Measurements from ENCODE around the gene PPP1R14D. TPM values are rescaled to one million over a fixed set of nuclear protein-coding genes. Genes with fewer than 3 reads are reported as not detected.

PPP1R14D gene
- total RNA-seq, 1 experiment from 2014 or later = 0.64 TPM

GRCh38 chr15:40857601-40858341 is 29.3 kb upstream of the PPP1R14D start:
- Histone ChIP-seq H3K27me3 (ENCODE audit: control insufficient read depth, insufficient read depth, low read length) (no peaks in the 10 kb centered on the region), H3K27ac (ENCODE audit: low read length) (peak overlapping the region; percentile 40; the same call in 1 of the 2 replicates), H3K4me1 (ENCODE audit: control insufficient read depth, insufficient read depth, low read length) (peaks cover 9% of the 10 kb centered on the region; the same call in 1 of the 2 replicates), H3K9me3 (ENCODE audit: control insufficient read depth, insufficient read depth, low read depth, low read length) (no peaks in the 10 kb centered on the region), H3K4me3 (ENCODE audit: low read depth in 2 of 2, low read length in 2 of 2) (no peak overlapping the region), H3K36me3 (ENCODE audit: control insufficient read depth, insufficient read depth, low read length) (no peaks in the 10 kb centered on the region)
- intact Hi-C loops (cut with micrococcal nuclease; ENCODE audit: unreplicated experiment) (loop anchor here (2.0 kb wide), 1 partner anchor 35 kb away; no protein-coding TSS in a partner anchor), in situ Hi-C loops (cut with HindIII; ENCODE audit: low pct_unique_long_range_greater_than_20kb, low sequenced_read_pairs) (no loop called here)
- BruUV-seq (replicated peaks) = no TSS peak
- CTCF ChIA-PET = interaction anchor here (0.6 to 3.9 kb wide), 16 partner anchors 9 to 513 kb away, joined by 3 to 74 read pairs (median 4); partner anchors contain the start of genes RAD51, RHOV and VPS18
- POLR2A ChIA-PET = interaction anchor here (0.9 kb wide), 1 partner anchor 36 kb away, joined by 5 read pairs; the partner anchor contains the start of gene VPS18
- TF ChIP-seq POLR2AphosphoS5 (IDR thresholded peaks at IDR 0.05; ENCODE audit: low read depth, low read length) (no peak), CTCF (IDR thresholded peaks at IDR 0.05) (peak; percentile 98), REST (IDR thresholded peaks at IDR 0.05; ENCODE audit: insufficient read depth in 1 of 2, low read depth in 2 of 2, low read length in 1 of 2) (0 out of 4 replicates have a peak, but pooled peaks of 1 of the 2 experiments have one; percentile 29), SIN3A (IDR thresholded peaks at IDR 0.05; ENCODE audit: borderline replicate concordance, insufficient read depth, low read depth, low read length) (no peak), TCF7L2 (IDR thresholded peaks at IDR 0.05; ENCODE audit: low read depth, low read length) (no peak)
- peak; percentile 90 for ATAC-seq
- peak; percentile 69 for DNase-seq (ENCODE audit: low read depth, low spot score)

DNA sequence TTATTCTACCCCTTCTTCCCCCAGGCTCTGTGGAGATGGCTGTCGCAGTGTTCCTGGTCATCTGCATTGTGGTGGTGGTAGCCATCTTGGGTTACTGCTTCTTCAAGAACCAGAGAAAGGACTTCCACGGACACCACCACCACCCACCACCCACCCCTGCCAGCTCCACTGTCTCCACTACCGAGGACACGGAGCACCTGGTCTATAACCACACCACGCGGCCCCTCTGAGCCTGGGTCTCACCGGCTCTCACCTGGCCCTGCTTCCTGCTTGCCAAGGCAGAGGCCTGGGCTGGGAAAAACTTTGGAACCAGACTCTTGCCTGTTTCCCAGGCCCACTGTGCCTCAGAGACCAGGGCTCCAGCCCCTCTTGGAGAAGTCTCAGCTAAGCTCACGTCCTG is 28.2 kb upstream of the PPP1R14D start:
- no TSS peak for BruUV-seq (replicated peaks)
- H3K36me3 ChIP-seq (ENCODE audit: control insufficient read depth, insufficient read depth, low read length) = no peaks in the 10 kb centered on the region
- no peak overlapping the region for H3K4me3 ChIP-seq (ENCODE audit: low read depth in 2 of 2, low read length in 2 of 2)
- no peaks in the 10 kb centered on the region for H3K27me3 ChIP-seq (ENCODE audit: control insufficient read depth, insufficient read depth, low read length)
- no peak overlapping the region for H3K27ac ChIP-seq (ENCODE audit: low read length)
- TF ChIP-seq TCF7L2 (IDR thresholded peaks at IDR 0.05; ENCODE audit: low read depth, low read length) = no peak
- no peak for TF ChIP-seq POLR2AphosphoS5 (IDR thresholded peaks at IDR 0.05; ENCODE audit: low read depth, low read length)
- no peak for TF ChIP-seq CTCF (IDR thresholded peaks at IDR 0.05)
- TF ChIP-seq SIN3A (IDR thresholded peaks at IDR 0.05; ENCODE audit: borderline replicate concordance, insufficient read depth, low read depth, low read length) = no peak
- no peak for TF ChIP-seq REST (IDR thresholded peaks at IDR 0.05; ENCODE audit: insufficient read depth in 1 of 2, low read depth in 2 of 2, low read length in 1 of 2)
- DNase-seq (ENCODE audit: low read depth, low spot score) (no peak), ATAC-seq (no peak)
- peaks cover 9% of the 10 kb centered on the region; the same call in 1 of the 2 replicates for H3K4me1 ChIP-seq (ENCODE audit: control insufficient read depth, insufficient read depth, low read length)
- in situ Hi-C loops (cut with HindIII; ENCODE audit: low pct_unique_long_range_greater_than_20kb, low sequenced_read_pairs) (no loop called here), intact Hi-C loops (cut with micrococcal nuclease; ENCODE audit: unreplicated experiment) (no loop called here)
- ChIA-PET POLR2A (no interaction called here), CTCF (interaction anchor here (0.6 to 3.9 kb wide), 5 partner anchors 10 to 38 kb away, joined by 3 to 74 read pairs (median 65); partner anchors contain the start of genes RHOV and VPS18)
- no peaks in the 10 kb centered on the region for H3K9me3 ChIP-seq (ENCODE audit: control insufficient read depth, insufficient read depth, low read depth, low read length)
